Measurements from ENCODE around the gene PHLDA1. TPM values are rescaled to one million over a fixed set of nuclear protein-coding genes. Genes with fewer than 3 reads are reported as not detected.
A peak's percentile ranks its signal among the peaks of the same experiment; 100 is the strongest.

The PHLDA1 gene
- polyA plus RNA-seq, 1 of the 3 experiments (the other 2 are of a cell fraction) = 26.2 TPM

GRCh38 chr12:76028571-76029277 is 2.9 kb downstream of the PHLDA1 start:
- Histone ChIP-seq H3K4me3 (ENCODE audit: low read depth in 2 of 2, low read length in 1 of 2) (peak overlapping the region; percentile 80 to 91), H3K36me3 (replicated peaks in 1 of 2; ENCODE audit: control insufficient read depth in 1 of 2, insufficient read depth in 2 of 2, low read length in 1 of 2) (peaks cover 14 to 28% of the 10 kb centered on the region in 2 experiments), H3K27me3 (ENCODE audit: insufficient read depth) (no peaks in the 10 kb centered on the region), H2AFZ (ENCODE audit: low read depth) (no peak overlapping the region), H3K9ac (peak overlapping the region; percentile 98), H3K9me3 (no peaks in the 10 kb centered on the region), H3K4me1 (ENCODE audit: control insufficient read depth in 1 of 2, insufficient read depth in 2 of 2, low read depth in 1 of 2, low read length in 1 of 2) (peaks cover 12 to 15% of the 10 kb centered on the region in 2 experiments), H3K27ac (ENCODE audit: low read depth in 2 of 2, low read length in 1 of 2) (peak overlapping the region; percentile 64 to 92; a peak in 3 of 4 replicates), H3K4me2 (peak overlapping the region; percentile 69), H3F3A (replicated peaks; ENCODE audit: insufficient read depth) (peaks cover 63% of the 10 kb centered on the region), H3K79me2 (ENCODE audit: insufficient read depth) (peaks cover 48% of the 10 kb centered on the region), H3K9me2 (no peaks in the 10 kb centered on the region), H4K20me1 (ENCODE audit: insufficient read depth) (peaks cover 10% of the 10 kb centered on the region; the same call in 1 of the 2 replicates)
- TF ChIP-seq RXRA (IDR thresholded peaks at IDR 0.05; ENCODE audit: borderline replicate concordance, low read depth) (no peak), USF2 (IDR thresholded peaks at IDR 0.05; ENCODE audit: borderline replicate concordance, low read depth, low read length) (no peak), TCF12 (IDR thresholded peaks at IDR 0.05) (0 out of 2 replicates have a peak, but pooled peaks have one; percentile 18), JUND (IDR thresholded peaks at IDR 0.05) (0 out of 2 replicates have a peak, but pooled peaks have one; percentile 17), EP300 (IDR thresholded peaks at IDR 0.05; ENCODE audit: borderline replicate concordance in 1 of 2, low read depth in 1 of 2, low read length in 1 of 2) (no peak), CTCF (IDR thresholded peaks at IDR 0.05) (no peak), NRF1 (IDR thresholded peaks at IDR 0.05; ENCODE audit: low read depth, low read length) (no peak)
- no peak for DNase-seq
- 25% methylated on average over 3 of the region's 3 CpGs for WGBS (ENCODE audit: low lambda C conversion rate)
- ChIA-PET POLR2A (no interaction called here), CTCF (interaction anchor here (0.8 to 12.5 kb wide), 6 partner anchors 8 to 543 kb away, joined by 3 to 166 read pairs (median 4); no protein-coding TSS in a partner anchor)

- Histone ChIP-seq H3K79me2 (ENCODE audit: insufficient read depth) (peaks cover 48% of the 10 kb centered on the region), H3K4me1 (ENCODE audit: control insufficient read depth in 1 of 2, insufficient read depth in 2 of 2, low read depth in 1 of 2, low read length in 1 of 2) (peaks cover 3 to 12% of the 10 kb centered on the region in 2 experiments; a peak in 3 of 4 replicates), H3K9ac (peak overlapping the region; percentile 7; the same call in 1 of the 2 replicates), H3K36me3 (replicated peaks in 1 of 2; ENCODE audit: control insufficient read depth in 1 of 2, insufficient read depth in 2 of 2, low read length in 1 of 2) (peaks cover 14 to 28% of the 10 kb centered on the region in 2 experiments), H3K27me3 (ENCODE audit: insufficient read depth) (no peaks in the 10 kb centered on the region), H3K9me3 (no peaks in the 10 kb centered on the region), H3K4me3 (ENCODE audit: low read depth in 2 of 2, low read length in 1 of 2) (peak overlapping the region in 1 of 2 experiments; percentile 16; a peak in 1 of 4 replicates), H3K4me2 (peak overlapping the region; percentile 69; the same call in 1 of the 2 replicates), H3K27ac (ENCODE audit: low read depth in 2 of 2, low read length in 1 of 2) (peak overlapping the region in 1 of 2 experiments; percentile 92; a peak in 3 of 4 replicates), H3F3A (replicated peaks; ENCODE audit: insufficient read depth) (peaks cover 56% of the 10 kb centered on the region), H4K20me1 (ENCODE audit: insufficient read depth) (peaks cover 10% of the 10 kb centered on the region; the same call in 1 of the 2 replicates), H3K9me2 (no peaks in the 10 kb centered on the region), H2AFZ (ENCODE audit: low read depth) (no peak overlapping the region)
- DNase-seq = no peak
- TF ChIP-seq POLR2AphosphoS5 (IDR thresholded peaks at IDR 0.05; ENCODE audit: low read depth, low read length) = peak; percentile 8; the same call in 1 of the 2 replicates
- no peak for TF ChIP-seq NRF1 (IDR thresholded peaks at IDR 0.05; ENCODE audit: low read depth, low read length)
- ChIA-PET POLR2A (no interaction called here), CTCF (no interaction called here)
- 81% methylated on average over 1 of the region's 1 CpG for WGBS (ENCODE audit: low lambda C conversion rate)
Measured at GRCh38 chr12:76026643-76027063, 4.9 kb downstream of the PHLDA1 start.

Measured in SK-N-SH (cell line).